Measurements from ENCODE around the gene CCNL1. TPM values are rescaled to one million over a fixed set of nuclear protein-coding genes. Genes with fewer than 3 reads are reported as not detected.

CCNL1 gene
- total and polyA plus RNA-seq, 2 of the 8 experiments (the other 6 are each of a cell fraction or from before 2014, with no cell fraction given) = 64.5 to 68.6 TPM

GRCh38 chr3:157157836-157158235, 2.1 kb downstream of the CCNL1 start (continued):
- TF ChIP-seq CHD7 (IDR thresholded peaks at IDR 0.05; ENCODE audit: insufficient replicate concordance, low read length) (no peak), CTCF (IDR thresholded peaks at IDR 0.05; ENCODE audit: control extremely low read depth in 1 of 3, insufficient read depth in 1 of 3, low read depth in 1 of 3, low read length in 3 of 3) (no peak), SP1 (IDR thresholded peaks at IDR 0.05; ENCODE audit: low read depth, low read length) (no peak), CTBP2 (IDR thresholded peaks at IDR 0.05; ENCODE audit: borderline replicate concordance, insufficient read depth, insufficient read length, low read length) (no peak), ATF2 (IDR thresholded peaks at IDR 0.05; ENCODE audit: low read length) (no peak), SUZ12 (IDR thresholded peaks at IDR 0.05; ENCODE audit: low read length) (no peak), RFX5 (IDR thresholded peaks at IDR 0.05; ENCODE audit: borderline replicate concordance, low read depth, low read length) (no peak)
